Fibroblast of lung (primary cell): ENCODE measurements around the gene SLC6A2. TPM values are rescaled to one million over a fixed set of nuclear protein-coding genes. Genes with fewer than 3 reads are reported as not detected.

ENCODE experiments used
- DNase-seq, 2 donors: peaks; one replicate each; pipeline versions ENCODE4 v3.0.0 to v3.0.0-alpha.2; 2010; ENCODE audit warnings: low read depth in 2 of 2
- H2AFZ ChIP-seq: 2 replicates; pipeline ENCODE4 v1.5.1; 2012; ENCODE audit warnings: low read length, control low read depth, inconsistent platforms
- H3K27ac ChIP-seq: 2 replicates; pipeline ENCODE4 v1.5.1; 2011; ENCODE audit warnings: low read length, control low read depth; ENCODE audit not compliant: insufficient read depth
- H3K27me3 ChIP-seq: 2 replicates; pipeline ENCODE4 v1.5.1; 2011; ENCODE audit warnings: mild to moderate bottlenecking, low read length; ENCODE audit not compliant: control insufficient read depth, insufficient read depth
- H3K36me3 ChIP-seq: 2 replicates; pipeline ENCODE4 v1.5.1; 2011; ENCODE audit warnings: low read length; ENCODE audit not compliant: control insufficient read depth, insufficient read depth
- H3K4me1 ChIP-seq: 2 replicates; pipeline ENCODE4 v1.5.1; 2011; ENCODE audit warnings: low read length; ENCODE audit not compliant: control insufficient read depth, insufficient read depth; ENCODE audit errors: extremely low read depth
- H3K4me2 ChIP-seq: 2 replicates; pipeline ENCODE4 v1.5.1; 2011; ENCODE audit warnings: low read length, control low read depth; ENCODE audit not compliant: insufficient read depth; ENCODE audit errors: extremely low read depth
- H3K4me3 ChIP-seq, 4 experiments: fragments of 200-600 bp in 1 of 4; sonication (generic) in 1 of 4; replicated peaks in 1 of 4; 2 replicates each; pipeline ENCODE4 v1.5.1; 2011 to 2016; ENCODE audit warnings: low read length in 4 of 4, low read depth in 3 of 4, mild to moderate bottlenecking in 3 of 4, control low read depth in 2 of 4, inconsistent platforms in 1 of 4, mixed read lengths in 1 of 4; ENCODE audit not compliant: insufficient read depth in 1 of 4; ENCODE audit errors: control extremely low read depth in 1 of 4
- H3K79me2 ChIP-seq: 2 replicates; pipeline ENCODE4 v1.5.1; 2012; ENCODE audit warnings: mild to moderate bottlenecking, low read length, inconsistent platforms; ENCODE audit not compliant: control insufficient read depth, insufficient read depth
- H3K9ac ChIP-seq: 2 replicates; pipeline ENCODE4 v1.5.1; 2011; ENCODE audit warnings: mild to moderate bottlenecking, low read length, control low read depth; ENCODE audit not compliant: insufficient read depth
- H3K9me3 ChIP-seq: 2 replicates; pipeline ENCODE4 v1.5.1; 2012; ENCODE audit warnings: low read depth, low read length; ENCODE audit not compliant: control insufficient read depth, insufficient read depth
- H4K20me1 ChIP-seq: 2 replicates; pipeline ENCODE4 v1.5.1; 2011; ENCODE audit warnings: low read length; ENCODE audit not compliant: control insufficient read depth, insufficient read depth; ENCODE audit errors: extremely low read depth
- EZH2 ChIP-seq: IDR thresholded peaks from 2 replicates; pipeline ENCODE4 v1.5.1; 2012; ENCODE audit warnings: low read length, control low read depth, mild to moderate bottlenecking; ENCODE audit errors: missing control alignments
- polyA plus RNA-seq, 2 donors: library from polyadenylated mRNA; depleted of rRNA in 1 of 2; stranded (reverse) in 1 of 2; unstranded in 1 of 2; fragments of >200 nt; gene quantifications; 2 replicates each; pipeline ENCODE4 v1.2.1, GENCODE V29; 2011 to 2012; ENCODE audit warnings: missing spikeins in 1 of 2
- total RNA-seq: library from RNA; depleted of rRNA; stranded (reverse); fragments of >200 nt; gene quantifications from 2 replicates; pipeline ENCODE4 v1.2.1, GENCODE V29; 2014
- TF ChIP-seq, protein P1 (sequence below), 2 donors: IDR thresholded peaks in 1 of 2; conservative IDR thresholded peaks in 1 of 2; 1 replicate in 1 of 2; 2 replicates in 1 of 2; pipeline ENCODE4 v1.5.1; 2011 to 2012; ENCODE audit warnings: low read length in 2 of 2, control low read depth in 1 of 2, inconsistent platforms in 1 of 2, low read depth in 1 of 2, mild to moderate bottlenecking in 1 of 2

Gene SLC6A2
- total and polyA plus RNA-seq, 2 donors (not counting 1 experiment from before 2014, with no cell fraction given), result not detected

- Histone ChIP-seq H3K4me2 (no peak overlapping the region), H3K9me3 (no peaks in the 10 kb centered on the region), H3K36me3 (no peaks in the 10 kb centered on the region), H4K20me1 (no peaks in the 10 kb centered on the region), H2AFZ (no peak overlapping the region), H3K27me3 (no peaks in the 10 kb centered on the region), H3K4me1 (no peaks in the 10 kb centered on the region), H3K9ac (no peak overlapping the region), H3K79me2 (no peaks in the 10 kb centered on the region), H3K4me3 (no peak overlapping the region), H3K27ac (no peak overlapping the region)
- DNase-seq, result no peak
- TF ChIP-seq EZH2, result no peak
- TF ChIP-seq, protein P1, sequence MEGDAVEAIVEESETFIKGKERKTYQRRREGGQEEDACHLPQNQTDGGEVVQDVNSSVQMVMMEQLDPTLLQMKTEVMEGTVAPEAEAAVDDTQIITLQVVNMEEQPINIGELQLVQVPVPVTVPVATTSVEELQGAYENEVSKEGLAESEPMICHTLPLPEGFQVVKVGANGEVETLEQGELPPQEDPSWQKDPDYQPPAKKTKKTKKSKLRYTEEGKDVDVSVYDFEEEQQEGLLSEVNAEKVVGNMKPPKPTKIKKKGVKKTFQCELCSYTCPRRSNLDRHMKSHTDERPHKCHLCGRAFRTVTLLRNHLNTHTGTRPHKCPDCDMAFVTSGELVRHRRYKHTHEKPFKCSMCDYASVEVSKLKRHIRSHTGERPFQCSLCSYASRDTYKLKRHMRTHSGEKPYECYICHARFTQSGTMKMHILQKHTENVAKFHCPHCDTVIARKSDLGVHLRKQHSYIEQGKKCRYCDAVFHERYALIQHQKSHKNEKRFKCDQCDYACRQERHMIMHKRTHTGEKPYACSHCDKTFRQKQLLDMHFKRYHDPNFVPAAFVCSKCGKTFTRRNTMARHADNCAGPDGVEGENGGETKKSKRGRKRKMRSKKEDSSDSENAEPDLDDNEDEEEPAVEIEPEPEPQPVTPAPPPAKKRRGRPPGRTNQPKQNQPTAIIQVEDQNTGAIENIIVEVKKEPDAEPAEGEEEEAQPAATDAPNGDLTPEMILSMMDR (conservative IDR thresholded peaks at IDR 0.05 in 1 of 2, IDR thresholded peaks at IDR 0.05 in 1 of 2; ENCODE audit: low read depth in 1 of 2, low read length in 2 of 2), result no peak
Observed at GRCh38 chr16:55687802-55688201, 32.0 kb downstream of the SLC6A2 start.

DNA sequence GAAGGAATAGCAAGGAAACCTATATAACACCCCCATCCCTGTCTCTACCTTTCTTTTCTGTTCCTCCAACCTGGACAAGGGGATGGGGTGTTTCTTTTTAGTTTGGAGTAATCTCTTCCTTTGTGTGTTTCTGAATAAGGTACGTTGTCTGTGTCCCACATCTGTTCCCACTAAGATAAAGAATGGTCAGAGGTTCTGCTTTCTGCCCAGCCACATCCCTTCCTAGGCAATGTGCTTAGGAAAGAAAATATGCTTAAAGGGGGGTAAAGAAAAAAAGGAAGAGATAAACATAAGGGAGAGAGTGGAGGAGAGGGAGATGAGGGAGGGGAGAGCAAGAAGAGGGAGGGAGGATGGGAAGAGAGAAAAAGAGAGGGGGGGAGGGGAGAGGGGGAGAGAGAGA lies 35.1 kb downstream of the SLC6A2 start:
- H3K27ac ChIP-seq, result no peak overlapping the region
- no peaks in the 10 kb centered on the region for H3K4me1 ChIP-seq
- H3K27me3 ChIP-seq, result no peaks in the 10 kb centered on the region
- no peak overlapping the region for H3K4me2 ChIP-seq
- H3K79me2 ChIP-seq, result no peaks in the 10 kb centered on the region
- H3K36me3 ChIP-seq, result no peaks in the 10 kb centered on the region
- no peaks in the 10 kb centered on the region for H4K20me1 ChIP-seq
- H2AFZ ChIP-seq, result no peak overlapping the region
- H3K9ac ChIP-seq, result no peak overlapping the region
- no peak overlapping the region for H3K4me3 ChIP-seq
- no peaks in the 10 kb centered on the region for H3K9me3 ChIP-seq
- TF ChIP-seq, protein P1 (conservative IDR thresholded peaks at IDR 0.05 in 1 of 2, IDR thresholded peaks at IDR 0.05 in 1 of 2; ENCODE audit: low read depth in 1 of 2, low read length in 2 of 2), result no peak
- no peak for TF ChIP-seq EZH2
- no peak for DNase-seq

DNA sequence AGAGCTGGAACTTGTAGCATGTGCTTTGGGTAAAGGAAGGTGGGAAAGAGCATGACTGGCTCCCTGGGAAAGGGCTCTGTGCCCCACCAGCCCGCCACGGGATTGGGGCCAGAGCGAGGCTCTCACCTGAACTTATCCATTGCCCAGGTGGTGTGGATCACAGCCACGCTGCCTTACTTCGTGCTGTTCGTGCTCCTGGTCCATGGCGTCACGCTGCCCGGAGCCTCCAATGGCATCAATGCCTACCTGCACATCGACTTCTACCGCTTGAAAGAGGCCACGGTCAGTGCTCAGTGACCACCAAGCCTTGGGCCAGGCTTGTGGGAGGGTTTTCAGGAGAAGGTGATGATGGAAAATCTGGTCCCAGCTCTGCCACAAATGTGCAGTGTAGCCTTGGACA lies 36.0 kb downstream of the SLC6A2 start:
- Histone ChIP-seq H3K27ac (no peak overlapping the region), H3K79me2 (no peaks in the 10 kb centered on the region), H3K9me3 (no peaks in the 10 kb centered on the region), H3K9ac (no peak overlapping the region), H2AFZ (no peak overlapping the region), H3K4me2 (no peak overlapping the region), H3K4me3 (no peak overlapping the region), H3K36me3 (no peaks in the 10 kb centered on the region), H3K4me1 (no peaks in the 10 kb centered on the region), H4K20me1 (no peaks in the 10 kb centered on the region), H3K27me3 (no peaks in the 10 kb centered on the region)
- DNase-seq, result no peak
- TF ChIP-seq, protein P1 (conservative IDR thresholded peaks at IDR 0.05 in 1 of 2, IDR thresholded peaks at IDR 0.05 in 1 of 2; ENCODE audit: low read depth in 1 of 2, low read length in 2 of 2), result no peak
- no peak for TF ChIP-seq EZH2
